Activated CD8-positive, alpha-beta memory T cell treated with anti-CD3 and anti-CD28 coated beads, Interleukin-2, amount 50 U/mL, for 48 hours (primary cell): ENCODE data around the gene PTPRN2.
"Not testable (repeated sequence)": the region's sequence is repeated elsewhere in the genome, so short reads cannot be mapped to it uniquely, and the experiment has no call there.

Experiments used
- DNase-seq: peaks from one replicate; pipeline ENCODE4 v3.0.0-alpha.2; 2020

The PTPRN2 gene

DNA sequence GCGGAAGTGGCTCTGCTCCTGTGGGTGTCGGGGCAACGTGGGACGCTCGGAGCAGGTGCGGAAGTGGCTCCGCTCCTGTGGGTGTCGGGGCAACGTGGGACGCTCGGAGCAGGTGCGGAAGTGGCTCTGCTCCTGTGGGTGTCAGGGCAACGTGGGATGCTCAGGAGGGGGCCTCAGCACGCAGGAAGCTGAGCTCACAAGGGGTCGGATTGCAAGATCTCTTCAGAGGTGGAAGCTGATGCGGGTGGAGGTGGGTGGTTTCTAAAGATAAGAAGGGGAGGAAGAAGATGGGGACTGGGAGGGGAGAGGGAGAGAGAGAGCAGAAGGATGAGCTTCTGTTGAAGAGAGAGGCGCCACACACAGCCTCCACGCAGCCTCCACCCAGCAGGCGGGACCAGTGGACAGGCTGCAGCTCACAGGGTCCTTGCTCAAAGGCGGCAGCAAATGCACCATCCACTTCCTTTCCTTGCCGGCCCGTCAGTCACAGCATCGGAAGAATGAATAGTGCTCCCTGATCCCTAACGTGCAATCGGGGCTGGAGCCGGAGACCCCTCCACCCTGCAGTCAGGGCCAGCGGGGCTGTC lies 78.7 kb downstream of the PTPRN2 start:
- DNase-seq, result no peak

DNA sequence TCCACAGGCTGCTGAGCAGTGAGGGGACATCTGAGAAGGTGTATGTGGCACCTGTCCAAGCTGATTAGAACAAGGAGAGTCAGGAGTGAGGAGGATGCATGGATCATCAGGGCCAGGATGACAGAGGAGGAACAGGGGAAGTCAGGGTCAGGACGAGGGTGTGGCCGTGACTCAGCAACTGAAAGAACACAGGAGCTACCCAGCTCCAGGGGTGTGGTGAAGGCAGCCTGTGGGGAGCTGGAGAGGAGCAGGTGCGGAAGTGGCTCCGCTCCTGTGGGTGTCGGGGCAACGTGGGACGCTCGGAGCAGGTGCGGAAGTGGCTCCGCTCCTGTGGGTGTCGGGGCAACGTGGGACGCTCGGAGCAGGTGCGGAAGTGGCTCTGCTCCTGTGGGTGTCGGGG lies 79.3 kb downstream of the PTPRN2 start:
- not testable (repeated sequence) for DNase-seq

DNA sequence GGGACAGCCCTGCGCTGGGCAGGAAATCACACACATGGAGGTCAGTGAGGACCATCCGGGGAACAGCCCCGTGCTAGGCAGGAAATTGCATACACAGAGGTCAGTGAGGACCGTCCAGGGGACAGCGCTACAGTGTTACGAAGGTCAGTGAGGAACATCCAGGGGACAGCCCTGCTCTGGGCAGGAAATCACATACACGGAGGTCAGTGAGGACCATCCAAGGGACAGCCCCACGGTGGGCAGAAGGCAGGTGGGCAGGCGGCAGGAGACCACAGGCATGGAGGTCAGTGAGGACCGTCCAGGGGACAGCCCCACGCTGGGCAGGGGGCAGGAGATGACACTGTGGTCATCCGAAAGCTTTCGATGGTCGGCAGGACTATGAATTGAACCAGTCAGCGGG lies 79.7 kb downstream of the PTPRN2 start:
- DNase-seq, result no peak

DNA sequence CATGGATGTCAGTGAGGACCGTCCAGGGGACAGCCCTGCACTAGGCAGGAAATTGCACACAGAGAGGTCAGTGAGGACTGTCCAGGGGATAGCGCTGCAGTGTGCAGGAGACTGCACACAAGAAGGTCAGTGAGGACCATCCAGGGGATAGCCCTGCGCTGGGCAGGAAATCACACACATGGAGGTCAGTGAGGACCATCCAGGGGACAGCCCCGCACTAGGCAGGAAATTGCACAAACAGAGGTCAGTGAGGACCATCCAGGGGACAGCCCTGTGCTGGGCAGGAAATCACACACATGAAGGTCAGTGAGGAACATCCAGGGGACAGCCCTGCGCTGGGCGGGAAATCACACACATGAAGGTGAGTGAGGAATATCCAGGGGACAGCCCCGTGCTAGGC lies 80.4 kb downstream of the PTPRN2 start:
- not testable (repeated sequence) for DNase-seq

DNA sequence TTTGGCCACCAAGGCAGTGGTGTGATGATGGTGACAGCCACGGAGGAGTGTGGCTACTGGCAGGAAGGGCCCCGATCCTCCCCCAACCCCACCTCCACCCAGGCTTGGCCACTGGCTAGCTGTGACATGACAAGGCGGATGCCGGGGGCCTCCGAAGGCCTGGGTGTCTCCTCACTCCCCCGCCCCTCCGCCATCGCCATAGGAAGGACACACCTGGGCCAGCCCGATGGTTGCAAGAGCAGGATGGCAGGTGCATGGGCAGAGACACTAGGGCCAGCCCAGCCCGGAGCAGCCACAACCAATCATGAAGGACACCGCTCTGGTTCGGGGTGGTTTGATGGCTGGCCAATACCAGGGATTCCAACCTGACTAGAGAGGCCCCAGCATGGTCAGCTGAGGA lies 81.0 kb downstream of the PTPRN2 start:
- no peak for DNase-seq

DNA sequence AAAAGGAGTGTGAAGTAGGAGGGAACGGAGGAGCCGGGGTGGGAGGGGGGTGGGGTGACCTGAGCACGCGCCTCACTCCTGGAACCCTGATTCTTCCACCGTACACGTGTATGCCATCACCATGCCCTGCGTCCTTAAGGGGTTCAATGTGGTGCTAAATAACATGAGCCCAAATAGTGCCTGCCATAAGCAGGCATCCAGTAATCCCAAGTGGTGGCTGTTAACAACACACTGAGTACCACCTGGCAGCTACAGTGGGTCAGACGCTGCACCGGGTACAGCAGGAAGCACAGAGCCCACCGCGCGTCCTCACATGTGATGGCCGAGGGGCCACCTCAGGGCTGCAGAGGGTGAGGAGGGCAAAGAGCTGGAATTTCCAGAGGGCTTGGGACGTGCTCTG lies 81.9 kb downstream of the PTPRN2 start:
- DNase-seq, result no peak

DNA sequence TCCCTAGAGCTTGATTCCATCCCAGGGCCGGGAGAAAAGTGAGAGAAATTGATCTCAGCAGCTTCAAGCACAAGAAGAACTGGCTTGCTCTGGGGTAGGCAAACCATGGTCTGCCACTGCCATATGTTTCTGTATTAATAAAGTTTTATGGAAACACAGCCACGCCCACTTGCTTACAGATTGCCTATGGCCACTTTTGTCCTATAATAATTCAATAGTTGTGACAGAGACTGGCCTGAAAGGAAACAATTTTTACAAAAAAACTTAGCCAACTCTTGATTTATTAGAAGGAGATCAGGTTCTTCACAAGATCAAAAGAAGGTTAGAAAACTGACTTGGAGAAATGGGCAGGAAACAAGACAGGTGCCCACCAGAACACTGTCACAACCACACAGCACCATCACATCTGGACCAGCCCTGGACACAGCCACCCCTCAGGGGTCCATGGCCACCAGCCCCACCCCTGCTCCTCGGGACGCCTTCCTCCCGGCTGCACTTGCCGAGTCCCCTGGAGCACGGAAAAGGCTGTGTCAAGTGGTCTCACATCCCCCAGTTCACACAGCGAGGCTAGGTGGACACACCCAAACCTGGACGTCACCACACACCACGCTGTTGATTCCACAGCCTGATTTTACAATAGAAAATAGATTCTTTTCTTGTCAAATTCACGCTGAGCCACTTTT lies 85.4 kb downstream of the PTPRN2 start:
- DNase-seq, result no peak

DNA sequence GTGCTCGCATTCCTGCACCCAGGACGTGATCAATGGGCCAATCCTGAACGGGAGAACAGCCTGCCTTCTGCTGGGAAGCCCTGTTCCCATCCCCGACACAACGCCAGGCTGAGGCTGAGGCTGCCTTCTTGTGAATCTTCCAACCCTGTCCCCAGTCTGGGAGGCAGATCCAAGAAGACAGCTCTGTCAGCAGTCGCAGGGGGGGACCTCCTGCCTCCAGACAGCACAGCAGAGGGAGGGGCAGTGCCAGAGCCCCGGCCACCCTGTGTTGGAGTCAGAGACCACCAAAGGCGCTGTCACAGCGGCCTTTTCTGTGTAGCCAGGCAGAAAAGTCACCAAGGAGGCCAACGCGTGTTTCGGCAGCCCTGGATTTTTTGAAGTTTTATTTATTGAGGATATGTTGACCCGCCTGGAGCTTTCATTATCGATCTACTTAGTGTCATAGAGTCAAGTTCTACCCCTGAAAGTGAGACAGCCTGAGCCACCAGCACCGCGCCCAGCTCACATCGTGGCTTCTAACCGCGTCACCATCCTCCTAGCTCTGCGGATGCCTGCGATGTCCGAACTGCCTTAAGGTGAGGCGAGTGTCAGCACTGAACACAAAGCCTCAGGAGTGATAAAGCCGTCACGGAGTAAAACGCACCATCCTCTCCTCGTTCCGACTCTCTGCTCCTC lies 86.1 kb downstream of the PTPRN2 start:
- DNase-seq, result no peak

DNA sequence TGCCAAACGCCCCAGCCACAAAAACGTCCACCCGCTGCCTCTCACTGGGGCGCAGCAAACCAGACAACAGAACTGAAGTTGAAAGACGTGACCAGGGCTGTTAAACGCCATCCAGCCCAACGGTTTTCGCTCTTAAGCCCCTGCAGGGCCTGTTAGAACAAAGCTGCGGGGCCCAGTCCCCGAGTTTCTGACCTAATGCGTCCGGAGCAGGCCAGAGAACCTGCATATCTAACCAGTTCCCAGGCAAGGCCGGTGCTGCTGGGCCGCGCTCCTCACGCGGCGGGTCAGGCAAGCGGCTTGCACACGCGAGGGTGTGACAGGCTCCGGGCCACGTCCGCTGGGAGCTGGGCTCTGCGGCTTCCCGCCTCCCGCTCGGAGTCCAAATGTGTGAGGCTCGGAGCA lies 87.0 kb downstream of the PTPRN2 start:
- DNase-seq, result no peak

DNA sequence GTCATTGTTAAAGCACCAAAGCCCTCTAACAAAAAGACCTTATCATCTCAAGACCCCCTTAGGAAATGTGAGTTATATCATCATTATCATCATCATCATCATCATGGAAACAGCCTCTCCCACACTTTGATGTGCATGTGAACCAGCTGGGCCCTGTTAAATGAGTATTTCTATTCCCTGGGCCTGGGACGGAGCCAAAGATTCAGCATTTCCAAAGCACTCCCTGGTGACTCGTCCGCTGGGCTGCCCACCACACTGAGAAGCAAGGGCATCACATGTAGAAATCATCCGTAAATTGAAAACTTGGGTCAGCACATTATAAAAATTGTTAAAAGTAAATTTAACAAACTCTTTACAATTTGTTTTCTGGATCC lies 88.6 kb downstream of the PTPRN2 start:
- no peak for DNase-seq

DNA sequence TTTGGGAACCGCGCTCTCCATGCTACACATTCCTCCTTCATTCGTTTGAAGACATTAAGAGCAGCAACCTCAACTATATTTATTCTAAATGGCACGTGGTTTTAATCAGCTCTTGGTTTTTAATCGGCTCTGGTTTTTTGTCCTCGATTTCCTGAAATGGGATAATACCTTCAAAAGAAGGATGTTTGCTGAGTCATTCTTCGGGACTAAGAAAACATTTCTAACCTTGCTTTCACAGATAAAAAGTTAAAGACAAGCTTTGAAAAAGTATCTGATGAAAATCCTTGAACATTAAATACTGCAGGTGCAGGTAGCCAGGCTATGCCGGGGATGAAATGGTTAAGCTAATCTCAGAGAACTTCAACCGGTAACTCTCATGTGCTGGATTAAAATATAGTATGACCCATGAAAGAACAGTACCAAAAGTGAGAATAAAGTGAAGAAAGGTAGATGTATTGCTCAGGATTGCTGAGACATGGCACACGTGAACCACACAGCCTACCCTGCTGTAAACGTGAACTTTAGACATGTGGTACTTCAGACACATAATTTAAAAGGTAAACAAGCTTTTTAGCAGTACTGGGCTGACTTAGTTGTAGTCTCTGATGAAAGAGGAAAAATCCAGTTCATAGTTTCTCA lies 89.1 kb downstream of the PTPRN2 start:
- DNase-seq, result no peak

DNA sequence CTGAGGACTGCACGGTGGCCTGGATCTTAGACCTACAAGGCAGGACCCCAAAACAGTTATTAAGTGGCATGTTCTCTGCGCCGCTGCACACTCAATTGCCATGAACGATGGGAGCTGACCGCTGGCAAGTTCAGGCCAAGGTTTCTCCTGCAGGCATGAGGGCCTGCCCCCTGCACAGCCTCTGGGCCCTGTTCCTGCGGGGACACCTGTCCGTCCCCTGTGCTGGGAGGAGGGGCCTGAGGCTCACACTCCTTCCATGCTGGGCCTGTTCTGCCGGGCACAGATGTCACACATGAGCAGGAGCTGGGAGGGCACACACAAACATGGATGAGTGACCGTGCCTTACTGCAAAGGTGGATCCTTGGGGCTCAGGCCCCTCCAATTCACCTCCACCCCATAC lies 90.0 kb downstream of the PTPRN2 start:
- no peak for DNase-seq

DNA sequence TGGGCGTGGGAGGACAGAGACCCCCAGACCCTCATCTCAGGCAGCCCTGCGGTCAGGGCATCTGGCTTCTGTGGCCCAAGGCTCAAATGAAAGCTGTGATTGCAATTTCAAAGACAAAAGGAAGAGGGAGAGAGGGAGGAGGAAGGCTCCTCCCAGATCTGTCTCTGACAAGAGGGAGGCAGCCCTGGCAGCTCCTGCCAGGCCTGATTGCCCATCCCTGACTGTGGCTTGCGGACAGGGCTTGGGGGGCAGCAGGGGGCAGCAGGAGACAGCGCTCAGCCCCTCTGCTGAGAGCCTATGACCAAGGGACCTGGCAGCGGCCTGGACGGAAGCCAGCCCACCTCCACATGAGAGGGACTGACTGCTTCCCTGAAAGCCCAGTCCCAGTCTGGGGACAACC lies 91.8 kb downstream of the PTPRN2 start:
- DNase-seq, result no peak

DNA sequence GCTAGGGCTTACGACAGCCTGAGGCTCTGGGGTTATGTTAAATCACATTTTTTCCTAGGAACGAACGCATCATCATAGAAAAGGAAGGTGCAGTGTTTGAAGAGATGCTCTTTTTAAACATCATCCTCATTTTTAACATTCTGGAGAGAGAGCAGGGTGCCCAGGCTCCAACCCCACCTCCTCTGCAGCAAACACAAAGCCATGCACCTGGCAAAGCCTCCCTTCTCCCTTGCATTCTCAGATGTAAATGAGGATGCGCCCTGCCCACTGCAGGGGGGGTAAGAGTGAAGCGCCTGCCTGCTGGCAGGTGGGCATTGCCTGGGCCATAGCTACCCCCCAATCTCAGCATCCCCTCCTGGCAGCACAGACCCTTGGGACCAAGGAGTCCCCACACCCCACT lies 92.4 kb downstream of the PTPRN2 start:
- DNase-seq, result no peak

DNA sequence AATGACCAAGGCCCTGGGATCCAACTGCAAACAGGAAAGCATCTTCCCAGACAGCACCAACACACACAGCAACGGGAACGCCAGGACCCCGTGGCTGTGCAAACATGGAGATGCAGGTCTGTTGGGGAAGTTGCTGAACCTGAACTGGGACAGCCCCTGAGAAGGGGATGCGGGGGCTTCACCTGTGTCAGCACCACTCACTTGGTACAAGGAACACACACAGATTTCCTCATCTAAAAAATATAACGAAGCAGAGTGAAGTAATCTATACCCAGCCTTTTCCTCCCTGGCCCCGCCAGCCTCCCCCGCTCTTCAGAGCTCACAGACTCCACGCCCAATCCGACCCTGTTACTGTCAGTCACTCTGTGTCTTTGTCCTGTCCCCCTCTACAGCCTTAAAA lies 93.0 kb downstream of the PTPRN2 start:
- no peak for DNase-seq

DNA sequence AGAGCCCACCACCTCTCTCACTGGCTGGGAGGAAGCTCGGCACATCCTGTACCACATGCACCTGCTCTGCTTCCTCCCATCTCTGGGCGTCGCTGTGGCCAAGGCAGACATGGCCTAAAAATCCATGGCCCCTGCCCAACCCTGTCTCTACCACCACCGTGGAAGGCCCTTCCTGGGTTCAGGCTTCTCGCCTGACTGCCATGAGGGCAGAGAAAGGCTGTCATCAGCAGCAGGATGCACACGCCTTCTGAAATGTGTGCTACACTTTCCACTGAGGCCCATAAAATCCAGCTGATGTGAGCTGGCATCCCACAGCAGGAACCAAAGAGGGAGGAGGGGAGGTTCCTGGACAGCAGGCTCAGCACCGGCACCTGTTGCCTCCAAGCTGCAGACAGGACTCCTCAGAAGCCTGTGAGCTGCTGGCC lies 93.4 kb downstream of the PTPRN2 start:
- DNase-seq, result no peak

DNA sequence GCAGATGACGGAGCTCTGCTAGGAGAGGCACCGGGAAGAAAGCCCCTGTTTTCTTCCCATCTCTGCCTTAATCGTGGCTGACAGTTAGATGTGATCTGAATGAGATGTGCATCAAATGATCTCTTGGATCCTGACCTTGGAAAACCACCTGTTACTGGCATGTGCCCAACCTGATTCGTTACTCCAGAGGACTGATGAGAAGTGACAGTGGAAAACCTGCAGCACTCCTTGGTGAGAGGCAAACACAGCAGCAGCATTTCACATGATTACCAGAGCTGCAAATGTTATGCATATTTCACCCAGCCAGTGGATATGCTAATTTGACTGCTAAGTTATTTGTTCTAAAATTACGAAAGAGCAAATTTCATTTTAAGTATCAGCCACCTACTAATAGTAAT lies 95.3 kb downstream of the PTPRN2 start:
- DNase-seq, result no peak

DNA sequence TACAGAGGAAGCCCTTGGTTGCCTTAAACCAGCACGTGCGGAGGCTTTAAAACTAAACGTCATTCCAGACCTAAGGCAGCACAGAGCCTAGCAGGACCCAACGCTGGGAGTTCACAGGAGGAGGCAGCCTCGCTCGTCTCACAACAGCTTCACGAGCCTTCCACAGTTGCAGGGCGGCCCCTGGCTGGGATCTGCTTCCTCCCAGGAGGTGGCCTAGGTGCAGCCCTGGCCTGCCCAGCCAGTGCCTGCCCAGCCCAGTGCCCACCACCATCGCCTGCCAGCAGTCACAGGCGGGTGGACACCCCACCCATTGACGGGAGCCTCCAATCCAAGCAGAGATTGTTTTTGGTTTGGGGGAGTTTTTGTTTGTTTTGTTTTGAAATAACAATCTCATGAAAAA lies 96.5 kb downstream of the PTPRN2 start:
- no peak for DNase-seq

DNA sequence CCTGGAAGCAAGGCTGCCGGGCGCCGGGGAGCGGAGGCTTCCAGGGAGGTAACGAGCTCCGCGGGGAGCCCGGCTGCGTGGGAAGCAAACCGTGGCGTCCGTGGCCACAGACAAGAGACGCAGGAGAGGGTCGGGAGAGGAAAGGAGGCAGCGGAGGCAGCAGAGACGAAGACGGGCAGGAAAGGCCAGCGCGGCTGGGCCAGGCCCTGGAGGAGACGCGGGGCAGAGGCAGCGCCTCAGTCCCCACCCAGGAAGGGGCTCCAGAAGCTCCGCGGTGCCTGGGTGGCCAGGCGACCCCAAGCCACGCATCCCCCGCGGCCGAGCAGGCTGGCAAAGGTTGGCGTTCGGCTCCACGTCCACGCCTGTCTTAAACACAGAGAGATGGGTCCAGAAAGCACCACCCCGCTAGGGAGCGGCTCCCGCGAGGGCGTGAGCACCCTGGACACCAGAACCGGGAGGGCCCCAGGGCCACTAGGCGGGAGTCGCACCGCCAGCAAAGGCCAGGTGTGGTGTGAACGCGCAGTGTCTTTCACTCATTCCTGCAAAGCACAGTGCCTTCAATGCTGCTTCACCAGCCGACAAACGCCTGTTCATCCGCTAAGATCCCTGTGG lies 97.3 kb downstream of the PTPRN2 start:
- DNase-seq, result no peak

DNA sequence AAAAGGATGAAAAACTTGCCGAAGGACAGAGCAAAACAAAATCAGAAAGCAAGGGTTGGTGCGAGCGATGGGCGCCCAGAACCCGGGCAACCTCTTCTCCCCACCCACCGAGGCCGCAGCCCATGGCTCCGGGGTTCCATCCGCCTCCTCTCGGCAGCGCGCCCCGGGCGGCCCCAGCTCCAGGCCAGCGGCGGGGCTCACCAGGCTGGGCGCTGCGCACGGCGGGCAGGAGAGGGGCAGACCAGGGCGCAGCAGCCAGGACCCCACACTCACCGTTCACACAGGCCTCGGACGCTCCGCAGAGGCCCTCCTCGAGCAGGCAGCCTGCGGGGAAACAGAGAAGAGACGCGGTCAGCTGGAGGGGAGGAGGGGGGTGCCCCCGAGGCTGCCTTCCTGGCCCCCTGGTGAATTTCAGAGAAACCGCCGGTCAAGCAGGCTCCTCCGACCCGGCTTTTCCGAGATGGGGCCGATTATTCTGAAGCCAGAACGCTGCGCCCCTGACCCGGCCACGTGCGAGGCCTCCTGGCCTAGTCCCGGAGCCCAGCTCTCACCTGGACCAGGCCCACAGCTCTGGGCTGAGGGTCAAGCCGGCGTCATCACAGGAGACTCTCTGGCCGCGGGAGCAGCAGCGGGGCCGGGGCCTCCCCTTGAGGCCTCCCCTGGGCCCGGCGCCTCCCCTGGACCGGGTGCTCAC lies 98.0 kb downstream of the PTPRN2 start:
- DNase-seq, result no peak

DNA sequence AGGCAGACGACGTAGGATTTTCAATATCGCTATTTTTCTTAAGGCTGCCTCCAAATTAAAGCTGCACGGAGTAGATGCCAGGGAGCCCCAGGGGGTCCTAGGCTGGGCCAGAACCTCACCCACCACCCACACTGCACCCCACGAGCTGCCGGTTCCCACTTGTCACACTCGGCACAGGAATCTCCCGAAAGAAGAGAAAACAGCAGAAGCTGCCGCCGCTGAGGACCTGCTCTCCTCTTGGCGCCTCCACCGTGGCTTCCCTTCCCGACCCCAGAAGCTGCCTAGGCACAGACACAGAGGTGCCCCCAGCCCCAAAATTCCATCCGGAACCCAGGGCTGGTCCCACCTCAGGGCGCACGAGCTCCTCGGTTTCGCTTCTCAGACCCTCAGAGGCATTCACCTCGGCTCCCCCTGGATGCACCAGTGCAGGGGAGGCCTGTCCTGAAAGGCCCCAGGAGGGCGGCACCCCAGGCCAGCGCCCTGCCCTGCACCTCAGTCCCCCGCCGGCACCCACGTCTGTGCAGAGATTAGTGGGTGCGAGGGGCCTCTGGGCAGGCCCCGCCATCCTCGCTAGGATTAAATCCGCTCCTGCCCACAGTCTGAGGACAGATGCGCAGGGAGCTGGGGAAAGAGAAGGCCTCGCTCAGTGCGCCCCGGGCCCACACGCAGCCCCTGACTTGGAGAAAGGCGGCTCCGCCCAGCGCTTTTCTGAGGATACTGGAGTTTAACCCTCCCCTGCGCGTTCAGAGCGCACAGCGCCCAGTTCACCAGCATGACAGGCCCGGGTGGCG lies 99.2 kb downstream of the PTPRN2 start:
- no peak for DNase-seq

DNA sequence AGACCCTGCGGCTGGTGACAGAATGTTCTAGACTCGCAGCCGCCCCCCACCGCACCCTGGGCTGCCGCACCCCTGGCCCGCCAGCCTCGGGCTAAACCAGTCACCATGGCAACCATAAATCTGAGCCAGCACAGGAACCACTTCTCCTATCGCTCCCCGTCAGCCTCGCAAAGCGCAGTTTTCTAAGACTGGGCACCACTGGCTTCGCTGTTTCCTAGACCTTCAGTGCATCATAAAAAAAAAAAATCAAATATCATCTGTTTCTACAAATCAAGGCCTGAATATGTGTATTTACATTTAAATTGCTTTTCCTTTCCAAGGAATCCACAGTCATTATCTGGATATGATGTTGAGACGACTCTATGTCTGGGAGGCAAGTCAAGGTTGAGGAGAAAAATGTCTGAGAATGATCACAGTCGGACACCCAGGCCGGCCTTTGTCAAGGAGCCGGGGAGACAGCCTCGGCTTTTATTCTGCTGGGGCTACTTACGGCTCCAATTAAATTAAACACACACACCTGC lies 99.9 kb downstream of the PTPRN2 start:
- no peak for DNase-seq
